OCI-M1 (cell line): ENCODE results near the gene RAB4B.
"Not testable (repeated sequence)": the region's sequence is repeated elsewhere in the genome, so short reads cannot be mapped to it uniquely, and the experiment has no call there.

Experiments
- DNase-seq: peaks from one replicate; lab custom pipeline; 2025; lab: John Stamatoyannopoulos, UW

Gene RAB4B

GRCh38 chr19:40777937-40778705, at the start of gene RAB4B:
TSS of gene RAB4B (plus strand) at chr19:40778247. CDS start at chr19:40778376, 129 bp downstream.
- peak; percentile 100 for DNase-seq

GRCh38 chr19:40730065-40730464, 48.0 kb upstream of the RAB4B start:
- DNase-seq, result not testable (repeated sequence)

DNA sequence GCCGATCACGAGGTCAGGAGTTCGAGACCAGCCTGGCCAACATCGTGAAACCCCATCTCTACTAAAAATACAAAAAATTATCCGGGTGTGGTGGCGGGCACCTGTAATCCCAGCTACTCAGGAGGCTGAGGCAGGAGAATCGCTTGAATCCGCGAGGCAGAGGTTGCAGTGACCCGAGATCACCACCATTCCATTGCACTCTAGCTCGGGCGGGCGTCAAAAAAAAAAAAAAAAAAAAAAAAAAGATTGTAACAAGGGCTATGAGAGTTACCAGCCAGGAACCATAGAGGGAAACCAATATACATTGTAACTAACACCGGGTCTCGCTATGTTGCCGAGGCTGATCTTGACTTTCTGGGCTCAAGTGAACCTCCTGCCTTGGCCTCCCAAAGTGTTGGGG, 45.7 kb upstream of the RAB4B start:
- not testable (repeated sequence) for DNase-seq

DNA sequence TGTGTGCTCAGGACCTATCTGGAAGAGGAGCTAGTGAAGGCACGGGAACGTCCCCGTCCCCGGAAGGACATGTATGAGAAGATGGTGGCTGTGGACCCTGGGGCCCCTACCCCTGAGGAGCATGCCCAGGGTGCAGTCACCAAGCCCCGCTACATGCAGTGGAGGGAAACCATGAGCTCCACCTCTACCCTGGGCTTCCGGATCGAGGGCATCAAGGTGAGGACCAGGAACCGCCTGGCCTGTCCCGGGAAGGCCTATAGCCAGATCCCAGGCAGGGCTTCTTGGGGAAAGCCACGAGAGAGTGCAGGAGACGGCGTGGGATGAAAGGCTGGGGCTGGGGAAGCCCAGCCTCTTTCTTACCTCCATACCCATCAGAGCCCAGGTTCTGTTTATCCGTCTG, 44.9 kb upstream of the RAB4B start:
- no peak for DNase-seq

GRCh38 chr19:40735013-40735771, 42.9 kb upstream of the RAB4B start:
- no peak for DNase-seq

- DNase-seq, result no peak
Observed at GRCh38 chr19:40736661-40737060, 41.4 kb upstream of the RAB4B start.

DNA sequence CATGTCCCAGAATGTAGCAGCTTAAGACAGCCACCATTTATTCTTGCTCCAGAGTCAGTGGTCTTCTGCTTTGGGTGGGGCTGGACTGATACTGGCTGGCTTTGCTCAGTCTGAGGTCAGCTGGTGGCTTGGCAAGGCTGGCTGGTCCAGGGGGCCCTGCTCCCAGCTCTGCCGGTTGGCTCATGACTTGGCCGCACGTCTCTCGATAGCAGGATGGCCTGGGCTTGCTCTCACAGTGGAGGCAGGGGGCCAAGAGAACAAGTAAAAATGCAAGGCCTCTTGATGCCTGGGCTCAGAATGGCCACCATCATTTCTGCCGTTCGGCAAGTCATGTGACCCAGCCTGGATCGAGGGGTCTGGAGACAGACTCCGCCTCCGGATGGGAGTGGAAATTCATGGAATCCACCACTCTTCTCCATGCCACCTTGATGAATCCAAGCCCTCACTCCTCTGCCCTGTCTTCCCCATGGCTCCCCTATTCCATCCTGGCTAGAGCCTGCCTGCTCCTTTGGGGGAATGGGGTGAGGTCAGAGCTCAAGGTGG, 40.9 kb upstream of the RAB4B start:
- DNase-seq, result no peak

- DNase-seq, result no peak
Observed at GRCh38 chr19:40739030-40739839, 38.8 kb upstream of the RAB4B start.

GRCh38 chr19:40739871-40740703, 38.0 kb upstream of the RAB4B start:
- no peak for DNase-seq

DNA sequence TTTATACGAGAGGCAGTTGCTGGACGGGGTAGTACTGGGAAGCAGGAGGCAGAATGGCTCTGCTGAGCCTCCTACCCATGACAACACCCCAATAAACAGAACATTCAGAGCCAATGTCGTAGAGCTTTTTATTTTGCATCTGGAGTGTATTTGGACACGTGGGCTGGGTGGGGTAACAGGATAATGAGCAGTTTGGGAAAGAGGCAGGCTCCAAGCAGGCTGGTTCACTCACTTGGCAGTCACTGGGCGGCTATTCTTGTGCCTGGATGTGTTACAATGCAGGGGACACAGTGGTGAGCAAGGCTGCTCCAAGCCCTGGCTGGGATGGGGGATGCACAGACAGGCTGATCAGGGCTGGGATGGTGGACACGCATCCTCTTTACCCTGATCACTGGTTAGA, 37.3 kb upstream of the RAB4B start:
- no peak for DNase-seq

- peak; percentile 7 for DNase-seq
Observed at GRCh38 chr19:40741527-40742390, 36.3 kb upstream of the RAB4B start.

- DNase-seq, result no peak
Observed at GRCh38 chr19:40742477-40742876, 35.6 kb upstream of the RAB4B start.

DNA sequence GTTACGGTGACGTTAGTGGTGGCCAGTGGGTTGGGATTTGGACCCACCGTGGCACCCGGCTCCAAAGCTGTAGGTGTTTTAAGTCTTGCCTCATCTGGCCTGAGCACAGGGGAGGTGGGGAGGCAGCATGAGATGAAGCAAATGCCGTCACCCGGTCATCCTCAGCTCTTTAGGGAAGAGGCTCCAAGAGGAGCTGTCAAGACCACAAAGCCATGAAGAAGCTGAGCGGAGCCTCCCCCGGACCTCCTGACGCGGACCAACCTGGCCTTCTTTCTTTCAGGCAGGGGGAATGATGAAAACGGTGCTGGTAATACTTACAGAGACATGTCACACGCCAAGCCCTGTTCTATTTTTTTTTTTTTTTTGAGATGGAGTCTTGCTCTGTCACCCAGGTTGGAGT, 35.2 kb upstream of the RAB4B start:
- DNase-seq, result no peak

DNA sequence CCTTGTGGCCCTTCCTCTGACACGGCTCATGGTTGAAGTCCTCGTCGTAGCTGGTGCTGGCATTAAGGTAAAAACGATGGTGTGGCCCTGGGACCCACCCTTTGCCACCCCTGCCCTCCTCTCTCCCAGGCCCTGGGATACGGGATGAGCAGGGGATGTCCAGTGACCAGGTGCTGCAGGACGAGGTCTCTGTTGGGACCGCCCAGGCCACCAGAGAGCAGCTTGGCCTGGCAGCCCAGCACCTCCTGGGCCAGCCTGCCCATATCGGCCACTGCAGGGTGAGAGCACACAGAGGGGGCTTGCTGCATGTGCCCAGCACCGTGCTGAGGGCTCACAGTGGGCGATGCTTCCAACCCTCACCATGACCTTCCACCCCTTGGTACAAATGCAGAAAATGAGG, 34.1 kb upstream of the RAB4B start:
- no peak for DNase-seq

GRCh38 chr19:40744554-40745401, 33.3 kb upstream of the RAB4B start:
- peak; percentile 17 for DNase-seq

DNA sequence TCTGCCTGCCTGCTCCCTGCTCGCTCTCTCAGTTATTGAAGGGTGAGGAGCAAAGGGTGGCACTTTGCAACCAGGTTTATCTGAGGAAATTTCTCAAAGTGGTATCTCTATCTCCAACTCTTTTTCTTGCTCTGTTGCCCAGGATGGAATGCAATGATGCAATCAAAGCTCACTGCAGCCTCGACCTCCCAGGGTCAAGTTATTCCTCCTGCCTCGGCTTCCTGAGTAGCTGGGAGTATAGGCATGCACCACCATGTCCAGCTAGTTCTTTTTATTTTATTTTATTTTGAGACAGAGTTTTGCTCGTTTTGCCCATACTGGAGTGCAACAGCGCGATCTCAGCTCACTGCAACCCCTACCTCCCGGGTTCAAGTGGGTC, 32.7 kb upstream of the RAB4B start:
- DNase-seq, result no peak

DNA sequence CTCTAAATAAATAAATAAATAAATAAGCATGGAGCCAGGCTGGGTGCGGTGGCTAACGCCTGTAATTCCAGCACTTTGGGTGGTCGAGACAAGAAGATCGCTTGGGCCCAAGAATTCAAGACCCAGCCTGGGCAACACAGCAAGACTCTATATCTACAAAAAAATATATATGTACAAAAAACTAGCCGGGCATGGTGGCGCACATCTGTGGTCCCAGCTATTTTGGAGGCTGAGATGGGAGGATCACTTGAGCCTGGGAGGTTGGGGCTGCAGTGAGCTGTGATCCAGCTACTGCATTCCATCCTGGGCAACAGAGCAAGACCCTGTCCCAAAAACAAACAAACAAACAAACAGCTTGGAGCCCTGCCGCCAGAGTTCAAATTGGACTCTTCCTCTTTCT, 30.5 kb upstream of the RAB4B start:
- DNase-seq, result no peak

DNA sequence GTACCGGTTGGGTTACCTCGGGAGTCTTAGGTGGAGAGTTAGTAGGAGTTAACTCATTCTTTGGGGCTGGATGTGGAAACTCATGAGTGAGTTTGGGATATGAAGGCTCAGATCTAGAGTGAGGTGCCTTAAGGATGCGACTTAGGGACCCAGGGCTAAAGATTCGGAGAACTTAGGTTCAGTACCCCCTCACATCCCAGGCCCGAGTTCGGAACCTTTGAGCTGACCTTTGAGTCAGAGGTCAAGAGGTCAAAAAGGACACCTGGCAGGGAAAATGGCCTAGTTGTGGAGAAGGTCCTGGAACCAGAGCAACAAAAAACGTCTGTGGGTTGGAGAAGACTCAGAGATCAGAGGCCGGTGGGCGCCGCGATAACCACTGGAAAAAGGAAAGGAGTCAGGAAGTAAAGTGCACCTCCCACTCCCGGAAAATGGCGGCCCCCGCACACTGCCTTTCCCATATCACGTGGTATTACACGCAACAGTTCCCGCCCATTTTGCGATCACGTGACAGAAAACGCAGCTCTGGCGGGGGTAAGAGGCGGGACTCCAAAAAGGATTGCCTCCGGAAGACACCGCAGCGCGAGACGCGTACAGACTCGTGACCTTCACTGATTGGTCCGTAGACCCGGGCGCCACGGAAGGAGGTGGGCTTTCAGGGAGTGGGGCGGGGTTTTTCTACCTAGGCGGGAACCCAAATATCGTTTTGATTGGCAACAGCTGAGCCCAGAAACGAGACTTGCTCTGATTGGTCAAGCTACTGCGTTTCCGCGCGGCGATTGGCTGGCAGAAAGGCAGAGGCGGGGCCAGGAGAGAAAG, 27.8 kb upstream of the RAB4B start, which contains the start of gene ACTMAP:
TSS of gene ACTMAP (minus strand) at position 420 of the 816 bp plus-strand sequence. CDS start 674 bp downstream, outside the sequence.
- peak; percentile 100 for DNase-seq
